Spleen (tissue), 7 donors: Measurements from ENCODE around the gene NARS2.

Experiments used
- POLR2AphosphoS5 ChIP-seq, 3 donors: sonication (generic); formaldehyde crosslinking; IDR thresholded peaks; one replicate each; pipeline ENCODE4 v1.5.1; 2017; ENCODE audit warnings: antibody characterized with exemption in 3 of 3
- TF ChIP-seq, protein P1 (sequence below), 11 experiments: fragments of 200-600 bp in 7 of 11; fragments of 450-650 bp in 4 of 11; sonication (generic) in 4 of 11; IDR thresholded peaks in 8 of 11; conservative IDR thresholded peaks in 3 of 11; 1 replicate in 7 of 11; 2 replicates in 4 of 11; pipeline versions ENCODE4 v1.4.0 to v1.8.0; 2016 to 2021; ENCODE audit warnings: antibody characterized with exemption in 11 of 11, inconsistent platforms in 4 of 11, mild to moderate bottlenecking in 1 of 11
- donor health status: DM: no; HTN: no; CAD: no; lungs with moderate emphysema.
- donor health status: DM: no; HTN: no; CAD: no.
- donor health status: DM: no; HTN: no; CAD: no.

DNA sequence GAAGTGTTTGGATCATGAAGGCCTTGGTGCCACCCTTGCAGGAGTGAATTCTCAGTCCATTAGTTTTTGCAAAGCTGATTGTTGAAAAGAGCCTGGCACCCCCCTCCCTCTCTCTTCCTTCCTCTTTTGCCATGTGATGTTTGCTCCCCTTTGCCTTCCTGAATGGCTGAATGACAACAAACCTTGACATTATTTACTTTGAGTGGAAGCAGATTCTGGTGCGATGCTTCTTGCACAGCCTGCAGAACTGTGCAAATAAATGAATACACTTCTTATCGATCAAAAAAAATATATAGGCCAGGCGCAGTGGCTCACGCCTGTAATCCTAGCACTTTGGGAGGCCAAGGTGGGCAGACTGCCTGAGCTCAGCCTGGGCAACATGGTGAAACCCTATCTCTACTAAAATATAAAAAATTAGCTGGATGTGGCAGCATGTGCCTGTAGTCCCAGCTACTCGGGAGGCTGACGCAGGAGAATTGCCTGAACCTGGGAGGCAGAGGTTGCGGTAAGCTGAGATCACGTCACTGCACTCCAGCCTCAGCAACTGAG, 2.0 kb upstream of the NARS2 start:
- TF ChIP-seq, protein P1, sequence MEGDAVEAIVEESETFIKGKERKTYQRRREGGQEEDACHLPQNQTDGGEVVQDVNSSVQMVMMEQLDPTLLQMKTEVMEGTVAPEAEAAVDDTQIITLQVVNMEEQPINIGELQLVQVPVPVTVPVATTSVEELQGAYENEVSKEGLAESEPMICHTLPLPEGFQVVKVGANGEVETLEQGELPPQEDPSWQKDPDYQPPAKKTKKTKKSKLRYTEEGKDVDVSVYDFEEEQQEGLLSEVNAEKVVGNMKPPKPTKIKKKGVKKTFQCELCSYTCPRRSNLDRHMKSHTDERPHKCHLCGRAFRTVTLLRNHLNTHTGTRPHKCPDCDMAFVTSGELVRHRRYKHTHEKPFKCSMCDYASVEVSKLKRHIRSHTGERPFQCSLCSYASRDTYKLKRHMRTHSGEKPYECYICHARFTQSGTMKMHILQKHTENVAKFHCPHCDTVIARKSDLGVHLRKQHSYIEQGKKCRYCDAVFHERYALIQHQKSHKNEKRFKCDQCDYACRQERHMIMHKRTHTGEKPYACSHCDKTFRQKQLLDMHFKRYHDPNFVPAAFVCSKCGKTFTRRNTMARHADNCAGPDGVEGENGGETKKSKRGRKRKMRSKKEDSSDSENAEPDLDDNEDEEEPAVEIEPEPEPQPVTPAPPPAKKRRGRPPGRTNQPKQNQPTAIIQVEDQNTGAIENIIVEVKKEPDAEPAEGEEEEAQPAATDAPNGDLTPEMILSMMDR (IDR thresholded peaks at IDR 0.05 in 8 of 11, conservative IDR thresholded peaks at IDR 0.05 in 3 of 11), result no peak
- no peak for TF ChIP-seq POLR2AphosphoS5 (IDR thresholded peaks at IDR 0.05)
